Transverse colon (tissue), 4 donors: ENCODE measurements around the gene SEPHS2. TPM values are rescaled to one million over a fixed set of nuclear protein-coding genes. Genes with fewer than 3 reads are reported as not detected.
"Not testable (repeated sequence)": the region's sequence is repeated elsewhere in the genome, so short reads cannot be mapped to it uniquely, and the experiment has no call there.

Experiments used
- DNase-seq: peaks from one replicate; pipeline ENCODE4 v3.0.0-alpha.2; 2019
- H3K27ac ChIP-seq, 4 donors: fragments of 200-600 bp; sonication (generic); 2 replicates each; pipeline ENCODE4 v1.5.1; 2016 to 2018; ENCODE audit warnings: inconsistent platforms in 4 of 4
- H3K27me3 ChIP-seq: fragments of 200-600 bp; sonication (generic); 2 replicates; pipeline ENCODE4 v1.5.1; 2017; ENCODE audit warnings: inconsistent platforms
- H3K36me3 ChIP-seq, 4 donors: fragments of 200-600 bp; sonication (generic); 2 replicates each; pipeline ENCODE4 v1.5.1; 2017 to 2019; ENCODE audit warnings: inconsistent platforms in 4 of 4
- H3K4me1 ChIP-seq, 4 donors: fragments of 200-600 bp; sonication (generic); 2 replicates each; pipeline ENCODE4 v1.5.1; 2017 to 2020; ENCODE audit warnings: inconsistent platforms in 4 of 4
- H3K4me3 ChIP-seq, 4 donors: fragments of 200-600 bp; sonication (generic); 1 replicate in 1 of 4; 2 replicates in 3 of 4; pipeline versions ENCODE4 v1.5.1 to v1.6.1; 2017 to 2019; ENCODE audit warnings: inconsistent platforms in 4 of 4
- H3K9me3 ChIP-seq, 2 donors: fragments of 200-600 bp; sonication (generic); 2 replicates each; pipeline ENCODE4 v1.5.1; 2017 to 2019; ENCODE audit warnings: inconsistent platforms in 2 of 2
- CTCF ChIP-seq, 5 experiments: fragments of 200-600 bp in 3 of 5; fragments of 450-650 bp in 2 of 5; sonication (generic) in 3 of 5; IDR thresholded peaks; 1 replicate in 2 of 5; 2 replicates in 3 of 5; pipeline ENCODE4 v1.5.1; 2016 to 2017; ENCODE audit warnings: antibody characterized with exemption in 5 of 5, inconsistent platforms in 3 of 5, mild to moderate bottlenecking in 2 of 5, moderate library complexity in 1 of 5
- EP300 ChIP-seq: sonication (generic); formaldehyde crosslinking; IDR thresholded peaks from one replicate; pipeline ENCODE4 v1.6.1; 2017; ENCODE audit warnings: antibody characterized with exemption, low read depth
- POLR2A ChIP-seq: fragments of 450-650 bp; IDR thresholded peaks from one replicate; pipeline ENCODE4 v1.6.1; 2016; ENCODE audit warnings: antibody characterized with exemption, mild to moderate bottlenecking, moderate library complexity
- POLR2AphosphoS5 ChIP-seq, 3 donors: sonication (generic); formaldehyde crosslinking; IDR thresholded peaks; one replicate each; pipeline ENCODE4 v1.6.1; 2016; ENCODE audit warnings: antibody characterized with exemption in 3 of 3
- WGBS, 2 donors: methylation state at CpG; one replicate each; pipeline ENCODE4 v1.1.5; 2018; ENCODE audit warnings: low coverage in 1 of 2; 5-methylcytosine and 5-hydroxymethylcytosine counted together
- in situ Hi-C, 4 donors: fragments of 200-750 bp; cut with MboI; loops; one replicate each; pipeline versions ENCODE4 v1.15.0 to v1.15.1; 2017; ENCODE audit warnings: low sequenced_read_pairs in 3 of 4, low pct_ligation_motif_present in 1 of 4, low pct_unique_long_range_greater_than_20kb in 1 of 4
- intact Hi-C: fragments of 100-400 bp; cut with DNase I; formaldehyde crosslinking; loops from one replicate; pipeline ENCODE4 v1.15.1; 2023; ENCODE audit warnings: low total_unique reads
- total RNA-seq, 4 donors: library from RNA; depleted of rRNA; stranded (reverse); fragments of >200 nt; gene quantifications; one replicate each; pipeline ENCODE4 v1.1.0, GENCODE V29; 2016

The SEPHS2 gene
- total RNA-seq, 4 donors from 2014 or later, result 86.7 to 218 (median 151) TPM

GRCh38 chr16:30464078-30464477 lies 18.4 kb upstream of the SEPHS2 start:
- in situ Hi-C loops, result no loop called here
- Histone ChIP-seq H3K36me3 (no peaks in the 10 kb centered on the region), H3K4me1 (peaks cover 0 to 2% (median under 1%) of the 10 kb centered on the region in 4 donors), H3K27me3 (no peaks in the 10 kb centered on the region), H3K27ac (no peak overlapping the region), H3K9me3 (no peaks in the 10 kb centered on the region), H3K4me3 (no peak overlapping the region)
- DNase-seq, result no peak
- 91 to 97% methylated on average over 6 to 7 of the region's 7 CpGs for WGBS, 2 donors
- TF ChIP-seq EP300 (no peak), POLR2A (no peak), POLR2AphosphoS5 (IDR thresholded peaks at IDR 0.05) (no peak), CTCF (IDR thresholded peaks at IDR 0.05) (no peak)
- intact Hi-C loops, result no loop called here

- H3K27me3 ChIP-seq, H3K36me3 ChIP-seq, DNase-seq, H3K27ac ChIP-seq, H3K4me3 ChIP-seq, in situ Hi-C loops, H3K9me3 ChIP-seq, intact Hi-C loops, H3K4me1 ChIP-seq: not testable (repeated sequence)
- WGBS, 2 donors, result 69 to 86% methylated on average over 2 to 5 of the region's 5 CpGs
These were observed 15.8 kb upstream of the SEPHS2 start for GRCh38 chr16:30461426-30461825.

GRCh38 chr16:30459456-30459855 lies 13.8 kb upstream of the SEPHS2 start:
- no peak overlapping the region for H3K4me3 ChIP-seq
- no peaks in the 10 kb centered on the region for H3K9me3 ChIP-seq
- TF ChIP-seq POLR2A (no peak), POLR2AphosphoS5 (IDR thresholded peaks at IDR 0.05) (no peak), EP300 (no peak), CTCF (IDR thresholded peaks at IDR 0.05) (no peak)
- 84 to 96% methylated on average over 9 to 11 of the region's 11 CpGs for WGBS, 2 donors
- peak overlapping the region; percentile 36 to 54 (median 44) for H3K27ac ChIP-seq
- intact Hi-C loops (no loop called here), in situ Hi-C loops (no loop called here)
- H3K36me3 ChIP-seq, result no peaks in the 10 kb centered on the region
- H3K4me1 ChIP-seq, result peaks cover 0 to 6% (median 2%) of the 10 kb centered on the region in 4 donors
- DNase-seq, result no peak
- no peaks in the 10 kb centered on the region for H3K27me3 ChIP-seq

GRCh38 chr16:30458561-30459394 lies 13.1 kb upstream of the SEPHS2 start:
- H3K4me1 ChIP-seq, result peaks cover 0 to 9% (median 4%) of the 10 kb centered on the region in 4 donors
- WGBS, 2 donors, result 70% methylated on average over 22 of the region's 22 CpGs; no CpG with 5 or more reads in 1 of the 2 donors
- no peak overlapping the region for H3K4me3 ChIP-seq
- peak overlapping the region; percentile 36 to 54 (median 44) for H3K27ac ChIP-seq
- DNase-seq, result peak; percentile 68
- no peaks in the 10 kb centered on the region for H3K9me3 ChIP-seq
- in situ Hi-C loops (no loop called here), intact Hi-C loops (no loop called here)
- H3K36me3 ChIP-seq, result no peaks in the 10 kb centered on the region
- H3K27me3 ChIP-seq, result no peaks in the 10 kb centered on the region
- no peak for TF ChIP-seq EP300
- peak in 1 of 3 donors; percentile 21 for TF ChIP-seq POLR2AphosphoS5 (IDR thresholded peaks at IDR 0.05)

GRCh38 chr16:30457743-30458560 lies 12.3 kb upstream of the SEPHS2 start:
- Histone ChIP-seq H3K36me3 (no peaks in the 10 kb centered on the region), H3K4me3 (no peak overlapping the region), H3K9me3 (no peaks in the 10 kb centered on the region), H3K27ac (peak overlapping the region in 2 of 4 donors; percentile 36 to 51), H3K27me3 (no peaks in the 10 kb centered on the region), H3K4me1 (peaks cover 0 to 15% (median 8%) of the 10 kb centered on the region in 4 donors)
- 85 to 100% methylated on average over 3 to 16 of the region's 16 CpGs for WGBS, 2 donors
- DNase-seq, result no peak
- in situ Hi-C loops (no loop called here), intact Hi-C loops (no loop called here)
- TF ChIP-seq POLR2A (no peak), POLR2AphosphoS5 (IDR thresholded peaks at IDR 0.05) (no peak), EP300 (no peak), CTCF (IDR thresholded peaks at IDR 0.05) (no peak)
